Endothelial cell of umbilical vein (primary cell): ENCODE measurements around the gene BRMS1. TPM values are rescaled to one million over a fixed set of nuclear protein-coding genes. Genes with fewer than 3 reads are reported as not detected.

Experiments
- BruUV-seq: library from RNA; stranded (reverse); fragments of 400-500 nt; replicated peaks from 2 replicates; lab custom pipeline; 2021; lab: Mats Ljungman, UMichigan
- CTCF ChIA-PET: fragments of 300-600, 350-600 bp; sonication (Branson Sonifier 250); formaldehyde crosslinking; loops from one replicate; lab custom pipeline; 2021; ENCODE audit warnings: antibody characterized with exemption, inconsistent platforms; lab: Charles Lee
- POLR2A ChIA-PET: fragments of 300-600, 350-600 bp; sonication (Branson Sonifier 250); formaldehyde crosslinking; loops from one replicate; lab custom pipeline; 2021; ENCODE audit warnings: antibody characterized with exemption, inconsistent platforms; lab: Charles Lee
- DNase-seq: peaks from one replicate; pipeline ENCODE4 v3.0.0-alpha.2; 2011; ENCODE audit warnings: low read depth, low spot score
- FAIRE-seq: peaks from 2 replicates; lab custom pipeline; 2011; peaks lifted over from hg19 to GRCh38; lab: Jason Lieb, UNC
- H2AFZ ChIP-seq: 2 replicates; pipeline ENCODE4 v1.6.0; 2012; ENCODE audit warnings: low read depth, low read length, control low read depth, inconsistent platforms
- H3K27ac ChIP-seq: 2 replicates; pipeline ENCODE4 v1.5.1; 2011; ENCODE audit warnings: low read depth, mild to moderate bottlenecking, control low read depth, low read length, moderate library complexity; ENCODE audit not compliant: insufficient read depth
- H3K27me3 ChIP-seq, 2 experiments: 2 replicates each; pipeline versions ENCODE4 v1.6.0 to v1.6.1; 2011; ENCODE audit warnings: low read length in 2 of 2, mixed read lengths in 1 of 2; ENCODE audit not compliant: control insufficient read depth in 2 of 2, insufficient read depth in 2 of 2
- H3K36me3 ChIP-seq, 2 experiments: 2 replicates in 1 of 2; 3 replicates in 1 of 2; pipeline ENCODE4 v1.5.1; 2011; ENCODE audit warnings: low read length in 2 of 2, mild to moderate bottlenecking in 1 of 2, moderate library complexity in 1 of 2; ENCODE audit not compliant: control insufficient read depth in 2 of 2, insufficient read depth in 2 of 2; ENCODE audit errors: extremely low read depth in 1 of 2
- H3K4me1 ChIP-seq: 3 replicates; pipeline ENCODE4 v1.5.1; 2011; ENCODE audit warnings: mild to moderate bottlenecking, low read length; ENCODE audit not compliant: control insufficient read depth, insufficient read depth; ENCODE audit errors: extremely low read depth
- H3K4me2 ChIP-seq: 2 replicates; pipeline ENCODE4 v1.6.1; 2011; ENCODE audit warnings: low read length, control low read depth, mixed read lengths; ENCODE audit not compliant: insufficient read depth
- H3K4me3 ChIP-seq, 3 experiments: fragments of 200-600 bp in 1 of 3; sonication (generic), shearing (Covaris generic) in 1 of 3; replicated peaks in 1 of 3; 2 replicates each; pipeline ENCODE4 v1.5.1; 2011 to 2016; ENCODE audit warnings: control low read depth in 3 of 3, low read length in 3 of 3, mild to moderate bottlenecking in 2 of 3, inconsistent platforms in 1 of 3, low read depth in 1 of 3, moderate library complexity in 1 of 3; ENCODE audit not compliant: insufficient read depth in 1 of 3
- H3K79me2 ChIP-seq: 2 replicates; pipeline ENCODE4 v1.6.0; 2012; ENCODE audit warnings: low read length, inconsistent platforms; ENCODE audit not compliant: control insufficient read depth, insufficient read depth
- H3K9ac ChIP-seq: replicated peaks from 2 replicates; pipeline ENCODE3; 2011; ENCODE audit warnings: low read length, control low read depth; ENCODE audit not compliant: insufficient read depth; ENCODE audit errors: extremely low read depth
- H3K9me1 ChIP-seq: replicated peaks from 3 replicates; pipeline ENCODE4 v1.6.0; 2011; ENCODE audit warnings: mild to moderate bottlenecking, low read length; ENCODE audit not compliant: control insufficient read depth, insufficient read depth; ENCODE audit errors: extremely low read depth
- H3K9me3 ChIP-seq: replicated peaks from 2 replicates; pipeline ENCODE4 v1.5.1; 2012; ENCODE audit warnings: low read length, inconsistent platforms; ENCODE audit not compliant: control insufficient read depth, insufficient read depth
- H4K20me1 ChIP-seq: replicated peaks from 2 replicates; pipeline ENCODE3; 2011; ENCODE audit warnings: mild to moderate bottlenecking, low read length; ENCODE audit not compliant: control insufficient read depth, insufficient read depth; ENCODE audit errors: extremely low read depth
- CTCF ChIP-seq, 2 donors: IDR thresholded peaks; 1 replicate in 1 of 2; 2 replicates in 1 of 2; pipeline ENCODE4 v1.5.1; 2011; ENCODE audit warnings: low read length in 2 of 2, mild to moderate bottlenecking in 2 of 2, moderate library complexity in 2 of 2, control low read depth in 1 of 2, inconsistent platforms in 1 of 2, low read depth in 1 of 2; ENCODE audit not compliant: insufficient read depth in 1 of 2; ENCODE audit errors: extremely low read depth in 1 of 2
- EZH2 ChIP-seq: IDR thresholded peaks from 2 replicates; pipeline ENCODE4 v1.6.1; 2012; ENCODE audit warnings: borderline replicate concordance, low read depth, mild to moderate bottlenecking, moderate library complexity, low read length, inconsistent platforms; ENCODE audit not compliant: severe bottlenecking
- FOS ChIP-seq: IDR thresholded peaks from 2 replicates; pipeline ENCODE4 v1.6.1; 2011; ENCODE audit warnings: mild to moderate bottlenecking, low read length, moderate library complexity, borderline replicate concordance; ENCODE audit not compliant: insufficient read depth
- GATA2 ChIP-seq: IDR thresholded peaks from 2 replicates; pipeline ENCODE4 v1.7.0; 2011; ENCODE audit warnings: low read depth, mild to moderate bottlenecking, moderate library complexity, mixed read lengths, low read length; ENCODE audit not compliant: insufficient read length, insufficient read depth
- JUN ChIP-seq: IDR thresholded peaks from 2 replicates; pipeline ENCODE4 v1.6.1; 2011; ENCODE audit warnings: borderline replicate concordance, low read depth; ENCODE audit not compliant: insufficient read length, insufficient read depth
- MAX ChIP-seq: IDR thresholded peaks from 2 replicates; pipeline ENCODE4 v1.6.1; 2011; ENCODE audit not compliant: insufficient read depth, insufficient read length
- MYC ChIP-seq: IDR thresholded peaks from one replicate; pipeline ENCODE4 v1.6.1; 2011; ENCODE audit warnings: mild to moderate bottlenecking, low read depth, low read length
- POLR2A ChIP-seq: IDR thresholded peaks from 2 replicates; pipeline ENCODE4 v1.6.1; 2012; ENCODE audit warnings: low read depth, mild to moderate bottlenecking, control low read depth, low read length
- POLR2AphosphoS5 ChIP-seq: IDR thresholded peaks from 2 replicates; pipeline ENCODE4 v1.6.1; 2012; ENCODE audit warnings: low read depth, mild to moderate bottlenecking, control low read depth, low read length, moderate library complexity; ENCODE audit not compliant: insufficient read depth
- dilution Hi-C: fragments of 300-500 bp; cut with MboI; formaldehyde crosslinking; loops from one replicate; pipeline ENCODE4 v1.15.0; 2019; ENCODE audit warnings: low sequenced_read_pairs; ENCODE audit not compliant: extremely low pct_ligation_motif_present
- intact Hi-C: fragments of 100-400 bp; cut with micrococcal nuclease; formaldehyde crosslinking; loops from one replicate; pipeline ENCODE4 v1.10.0; 2022
- polyA plus RNA-seq, 4 experiments: library from polyadenylated mRNA; depleted of rRNA in 3 of 4; stranded (reverse) in 3 of 4; unstranded in 1 of 4; fragments of >200 nt; gene quantifications; 2 replicates each; pipeline versions ENCODE4 v1.2.1 to v1.2.3, GENCODE V29; 2011 to 2012; ENCODE audit warnings: missing spikeins in 1 of 4
- total RNA-seq: library from RNA; stranded (reverse); gene quantifications from 2 replicates; pipeline ENCODE4 v1.2.3, GENCODE V29; 2021

The BRMS1 gene
- total and polyA plus RNA-seq, 2 donors (not counting 3 experiments of a cell fraction or from before 2014, with no cell fraction given) = 51.4 to 53.1 TPM

GRCh38 chr11:66365711-66366619 is 21.1 kb upstream of the BRMS1 start:
- Histone ChIP-seq H4K20me1 (no peaks in the 10 kb centered on the region), H3K9me1 (no peaks in the 10 kb centered on the region), H3K27ac (no peak overlapping the region), H3K4me3 (no peak overlapping the region), H3K4me1 (peaks cover 2% of the 10 kb centered on the region), H3K9me3 (no peaks in the 10 kb centered on the region), H3K9ac (no peak overlapping the region), H2AFZ (no peak overlapping the region), H3K4me2 (no peak overlapping the region), H3K27me3 (no peaks in the 10 kb centered on the region), H3K79me2 (no peaks in the 10 kb centered on the region), H3K36me3 (no peaks in the 10 kb centered on the region)
- FAIRE-seq = no peak
- CTCF ChIA-PET = interaction anchor here (0.8 to 1.4 kb wide), 5 partner anchors 9 to 23 kb away, joined by 3 to 4 read pairs (median 3); no protein-coding TSS in a partner anchor
- no TSS peak for BruUV-seq
- TF ChIP-seq GATA2 = no peak
- TF ChIP-seq CTCF (IDR thresholded peaks at IDR 0.05; ENCODE audit: extremely low read depth in 1 of 2, insufficient read depth in 1 of 2, low read depth in 1 of 2, low read length in 2 of 2) = no peak
- TF ChIP-seq MAX = no peak
- no peak for TF ChIP-seq EZH2
- no peak for TF ChIP-seq JUN
- TF ChIP-seq MYC = no peak
- no peak for TF ChIP-seq FOS
- TF ChIP-seq POLR2A = no peak
- no peak for TF ChIP-seq POLR2AphosphoS5
- no peak for DNase-seq
- dilution Hi-C loops = no loop called here
- POLR2A ChIA-PET = no interaction called here
- intact Hi-C loops = no loop called here
